Measurements from ENCODE around the gene CD81. TPM values are rescaled to one million over a fixed set of nuclear protein-coding genes. Genes with fewer than 3 reads are reported as not detected.
"Not testable (repeated sequence)": the region's sequence is repeated elsewhere in the genome, so short reads cannot be mapped to it uniquely, and the experiment has no call there.

Gene CD81, protein sequence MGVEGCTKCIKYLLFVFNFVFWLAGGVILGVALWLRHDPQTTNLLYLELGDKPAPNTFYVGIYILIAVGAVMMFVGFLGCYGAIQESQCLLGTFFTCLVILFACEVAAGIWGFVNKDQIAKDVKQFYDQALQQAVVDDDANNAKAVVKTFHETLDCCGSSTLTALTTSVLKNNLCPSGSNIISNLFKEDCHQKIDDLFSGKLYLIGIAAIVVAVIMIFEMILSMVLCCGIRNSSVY
- polyA plus RNA-seq, result 100 to 1,000 TPM in 1 of 2 donors, 10 to 100 TPM in 1; 56.8 to 175 TPM

DNA sequence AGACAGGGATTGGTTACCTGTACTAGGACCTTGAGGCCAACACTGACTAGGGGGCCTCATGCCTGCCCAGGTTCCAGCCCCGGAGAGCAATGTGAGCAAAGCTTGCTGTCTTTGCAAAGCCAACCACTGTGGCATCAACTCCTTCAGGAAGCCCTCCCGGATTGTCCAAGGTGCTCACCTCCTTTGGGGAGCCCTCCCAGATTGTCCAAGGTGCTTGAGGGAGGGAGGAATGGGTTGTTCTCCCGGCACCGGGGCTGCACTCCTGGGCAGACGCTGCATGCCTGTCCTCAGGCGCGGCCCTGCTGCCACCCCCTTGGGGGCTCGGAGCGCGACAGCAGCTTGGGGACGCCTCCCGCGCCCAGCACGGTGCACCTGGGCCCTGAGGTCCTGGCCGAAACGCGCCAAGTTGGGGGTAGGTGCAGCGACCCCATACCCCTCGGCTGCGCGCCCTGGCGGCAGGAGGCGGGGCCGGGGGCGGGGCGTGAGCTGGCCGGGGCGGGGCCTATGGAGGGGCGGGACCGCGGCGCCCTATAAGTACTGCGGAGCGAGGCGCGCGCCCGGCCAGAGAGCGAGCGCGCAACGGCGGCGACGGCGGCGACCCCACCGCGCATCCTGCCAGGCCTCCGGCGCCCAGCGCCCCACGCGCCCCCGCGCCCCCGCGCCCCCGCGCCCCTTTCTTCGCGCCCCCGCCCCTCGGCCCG is at the start of gene CD81:
CD81 (plus strand) TSS at position 560 of the 701 bp plus-strand sequence. CDS start 240 bp downstream, outside the sequence.
- H3K4me3 ChIP-seq (ENCODE audit: low read depth in 1 of 2, low read length in 2 of 2), result peak within 1 kb of the TSS; percentile 81 to 83
- peaks cover 12 to 27% of the 10 kb centered on the region in 2 donors for H3K4me1 ChIP-seq (ENCODE audit: control insufficient read depth in 2 of 2, insufficient read depth in 2 of 2, low read length in 1 of 2)
- H3K36me3 ChIP-seq (ENCODE audit: control insufficient read depth in 2 of 2, insufficient read depth in 2 of 2, low read length in 1 of 2), result no peaks in the 10 kb centered on the region
- H3K27ac ChIP-seq (ENCODE audit: low read depth in 2 of 2, low read length in 1 of 2), result peak within 1 kb of the TSS; percentile 91 to 92
- H3K27me3 ChIP-seq (ENCODE audit: control insufficient read depth in 1 of 2, insufficient read depth in 2 of 2, low read length in 2 of 2), result no peaks in the 10 kb centered on the region
- 5 to 7% methylated on average over 60 to 63 of the region's 65 CpGs for WGBS, 2 donors
- no peaks in the 10 kb centered on the region for H3K9me3 ChIP-seq (ENCODE audit: control insufficient read depth in 2 of 2, insufficient read depth in 1 of 2, low read depth in 1 of 2, low read length in 1 of 2)

DNA sequence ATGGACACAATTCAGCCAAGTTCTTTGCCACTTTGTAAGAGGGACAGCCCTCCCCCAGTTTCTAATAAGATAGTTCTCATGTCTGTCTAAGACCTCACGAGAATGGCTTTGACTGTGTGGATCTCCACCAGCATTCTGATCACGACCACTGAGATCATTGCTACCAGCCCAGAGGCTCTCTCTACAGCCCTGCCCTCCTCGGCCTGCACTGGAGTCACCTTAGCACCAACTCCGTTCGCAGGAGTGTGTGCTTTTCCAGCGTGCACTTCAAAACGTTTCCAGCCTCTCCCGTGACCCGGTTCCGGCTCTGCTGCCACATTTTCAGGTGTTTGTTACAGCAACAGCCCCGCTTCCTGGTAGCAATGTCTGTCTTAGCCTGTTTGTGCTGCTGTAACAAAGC is 49.1 kb upstream of the CD81 start:
- WGBS, 2 donors, result 85 to 88% methylated on average over 11 of the region's 11 CpGs

DNA sequence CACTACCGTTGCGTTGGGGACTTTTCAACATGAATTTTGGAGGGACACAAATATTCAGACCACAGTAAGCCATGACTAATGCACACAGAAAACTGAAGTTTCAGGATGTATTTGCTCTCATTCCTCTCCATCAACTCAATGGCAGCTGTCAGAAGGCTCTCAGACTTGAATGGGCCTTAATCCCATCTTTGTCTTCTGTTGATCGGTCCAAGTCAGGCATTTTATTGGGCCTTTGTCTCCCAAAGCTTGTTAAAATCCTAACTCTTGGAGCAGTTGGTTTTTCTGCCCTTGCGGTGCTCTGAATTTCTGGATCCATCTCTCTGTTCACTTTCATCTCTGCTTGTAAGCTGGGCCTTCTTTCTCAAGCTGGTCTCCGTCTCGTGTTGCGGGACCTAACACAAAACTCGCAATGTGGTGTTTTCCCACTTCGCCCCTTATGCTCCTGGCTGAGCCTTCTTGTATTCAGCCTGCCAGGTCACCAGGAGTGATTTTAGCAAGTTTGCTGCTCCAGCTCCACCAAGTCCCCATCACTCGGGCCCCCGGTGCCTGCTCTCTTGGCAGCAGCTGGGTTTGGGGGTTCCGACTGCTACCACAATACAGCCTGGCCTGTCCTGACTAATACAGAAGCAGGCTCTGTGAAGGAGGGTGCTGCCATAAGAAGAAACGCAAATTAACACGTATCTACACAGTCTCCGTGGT is 48.3 kb upstream of the CD81 start:
- Histone ChIP-seq H3K4me1 (ENCODE audit: control insufficient read depth in 2 of 2, insufficient read depth in 2 of 2, low read length in 1 of 2) (peaks cover 6 to 20% of the 10 kb centered on the region in 2 donors), H3K27ac (ENCODE audit: low read depth in 2 of 2, low read length in 1 of 2) (no peak overlapping the region)
- WGBS, 2 donors, result 65 to 74% methylated on average over 15 of the region's 15 CpGs

More for the DNA sequence above, 49.1 kb upstream of the CD81 start:
- Histone ChIP-seq H3K36me3 (ENCODE audit: control insufficient read depth in 2 of 2, insufficient read depth in 2 of 2, low read length in 1 of 2) (no peaks in the 10 kb centered on the region), H3K27me3 (ENCODE audit: control insufficient read depth in 1 of 2, insufficient read depth in 2 of 2, low read length in 2 of 2) (no peaks in the 10 kb centered on the region), H3K9me3 (ENCODE audit: control insufficient read depth in 2 of 2, insufficient read depth in 1 of 2, low read depth in 1 of 2, low read length in 1 of 2) (peaks cover 0 to 16% of the 10 kb centered on the region in 2 donors), H3K27ac (ENCODE audit: low read depth in 2 of 2, low read length in 1 of 2) (no peak overlapping the region), H3K4me3 (ENCODE audit: low read depth in 1 of 2, low read length in 2 of 2) (no peak overlapping the region), H3K4me1 (ENCODE audit: control insufficient read depth in 2 of 2, insufficient read depth in 2 of 2, low read length in 1 of 2) (peaks cover 6 to 20% of the 10 kb centered on the region in 2 donors)

DNA sequence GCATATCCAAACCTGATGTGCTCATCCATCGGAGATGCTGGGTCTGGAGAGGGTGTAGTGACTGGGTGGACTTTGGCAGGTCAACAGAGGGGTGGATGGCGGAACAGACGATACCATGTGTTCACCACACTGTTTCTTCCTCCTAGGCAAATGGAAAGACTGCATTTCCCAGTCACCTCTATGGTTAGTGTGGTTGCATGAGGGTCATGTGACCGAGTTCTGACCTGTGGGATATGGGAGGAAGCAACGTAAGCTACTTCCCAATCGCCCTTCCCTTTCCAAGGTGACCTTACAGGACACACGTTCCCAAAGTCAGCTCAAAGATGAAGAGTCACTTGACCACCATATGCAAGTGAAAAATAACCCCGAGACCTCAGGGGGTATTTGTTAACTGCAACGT is 47.6 kb upstream of the CD81 start:
- no peak overlapping the region for H3K27ac ChIP-seq (ENCODE audit: low read depth in 2 of 2, low read length in 1 of 2)
- H3K9me3 ChIP-seq (ENCODE audit: control insufficient read depth in 2 of 2, insufficient read depth in 1 of 2, low read depth in 1 of 2, low read length in 1 of 2), result peaks cover 0 to 16% of the 10 kb centered on the region in 2 donors
- no peaks in the 10 kb centered on the region for H3K36me3 ChIP-seq (ENCODE audit: control insufficient read depth in 2 of 2, insufficient read depth in 2 of 2, low read length in 1 of 2)
- 83 to 84% methylated on average over 9 of the region's 9 CpGs for WGBS, 2 donors
- H3K4me3 ChIP-seq (ENCODE audit: low read depth in 1 of 2, low read length in 2 of 2), result no peak overlapping the region
- peaks cover 6 to 20% of the 10 kb centered on the region in 2 donors for H3K4me1 ChIP-seq (ENCODE audit: control insufficient read depth in 2 of 2, insufficient read depth in 2 of 2, low read length in 1 of 2)
- H3K27me3 ChIP-seq (ENCODE audit: control insufficient read depth in 1 of 2, insufficient read depth in 2 of 2, low read length in 2 of 2), result no peaks in the 10 kb centered on the region

More for the DNA sequence above, 48.3 kb upstream of the CD81 start:
- Histone ChIP-seq H3K36me3 (ENCODE audit: control insufficient read depth in 2 of 2, insufficient read depth in 2 of 2, low read length in 1 of 2) (no peaks in the 10 kb centered on the region), H3K27me3 (ENCODE audit: control insufficient read depth in 1 of 2, insufficient read depth in 2 of 2, low read length in 2 of 2) (no peaks in the 10 kb centered on the region), H3K4me3 (ENCODE audit: low read depth in 1 of 2, low read length in 2 of 2) (no peak overlapping the region), H3K9me3 (ENCODE audit: control insufficient read depth in 2 of 2, insufficient read depth in 1 of 2, low read depth in 1 of 2, low read length in 1 of 2) (peaks cover 0 to 16% of the 10 kb centered on the region in 2 donors)

DNA sequence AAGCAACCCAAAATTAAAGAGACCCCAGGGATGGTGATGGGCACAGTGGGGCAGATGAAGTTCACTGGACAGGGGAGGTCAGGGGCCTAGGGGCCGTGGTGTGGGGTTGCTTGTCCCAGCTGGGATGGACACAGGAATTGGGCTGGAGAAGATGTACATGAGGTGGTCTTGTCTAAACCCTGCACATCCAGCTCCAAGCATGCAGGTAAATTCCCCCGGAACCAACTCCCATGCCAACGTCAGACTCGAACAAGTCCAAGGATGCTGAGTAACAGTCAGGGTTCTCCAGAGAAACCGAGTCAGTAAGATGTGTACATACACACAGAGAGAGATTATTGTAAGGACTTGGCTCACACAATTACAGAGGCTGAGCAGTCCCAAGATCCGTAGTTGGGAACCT is 46.4 kb upstream of the CD81 start:
- Histone ChIP-seq H3K9me3 (ENCODE audit: control insufficient read depth in 2 of 2, insufficient read depth in 1 of 2, low read depth in 1 of 2, low read length in 1 of 2) (peaks cover 0 to 16% of the 10 kb centered on the region in 2 donors), H3K27me3 (ENCODE audit: control insufficient read depth in 1 of 2, insufficient read depth in 2 of 2, low read length in 2 of 2) (no peaks in the 10 kb centered on the region), H3K4me3 (ENCODE audit: low read depth in 1 of 2, low read length in 2 of 2) (no peak overlapping the region), H3K4me1 (ENCODE audit: control insufficient read depth in 2 of 2, insufficient read depth in 2 of 2, low read length in 1 of 2) (peaks cover 3 to 16% of the 10 kb centered on the region in 2 donors), H3K36me3 (ENCODE audit: control insufficient read depth in 2 of 2, insufficient read depth in 2 of 2, low read length in 1 of 2) (no peaks in the 10 kb centered on the region), H3K27ac (ENCODE audit: low read depth in 2 of 2, low read length in 1 of 2) (no peak overlapping the region)
- WGBS, 2 donors, result 93 to 94% methylated on average over 6 of the region's 6 CpGs

DNA sequence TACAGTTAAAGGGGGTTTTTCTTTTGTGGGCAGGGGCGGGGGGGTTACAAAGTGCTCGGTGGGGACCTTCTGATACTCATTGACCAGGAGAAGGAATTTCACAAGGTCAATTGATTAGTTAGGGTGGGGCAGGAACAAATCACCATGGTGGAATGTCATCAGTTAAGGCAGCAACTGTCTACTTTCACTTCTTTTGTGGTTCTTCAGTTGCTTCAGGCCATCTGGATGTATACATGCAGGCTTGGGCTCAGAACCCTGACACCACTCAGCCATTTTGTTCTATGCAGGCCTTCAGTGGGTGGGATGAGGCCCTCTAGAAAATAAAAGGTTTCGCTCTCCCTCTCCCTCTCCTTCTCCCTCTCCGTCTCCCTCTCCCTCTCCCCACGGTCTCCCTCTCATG is 45.7 kb upstream of the CD81 start:
- no peaks in the 10 kb centered on the region for H3K36me3 ChIP-seq (ENCODE audit: control insufficient read depth in 2 of 2, insufficient read depth in 2 of 2, low read length in 1 of 2)
- 91% methylated on average over 5 of the region's 5 CpGs for WGBS, 2 donors
- H3K9me3 ChIP-seq (ENCODE audit: control insufficient read depth in 2 of 2, insufficient read depth in 1 of 2, low read depth in 1 of 2, low read length in 1 of 2), result peaks cover 0 to 16% of the 10 kb centered on the region in 2 donors
- H3K4me3 ChIP-seq (ENCODE audit: low read depth in 1 of 2, low read length in 2 of 2), result no peak overlapping the region
- peaks cover 3 to 13% of the 10 kb centered on the region in 2 donors for H3K4me1 ChIP-seq (ENCODE audit: control insufficient read depth in 2 of 2, insufficient read depth in 2 of 2, low read length in 1 of 2)
- H3K27me3 ChIP-seq (ENCODE audit: control insufficient read depth in 1 of 2, insufficient read depth in 2 of 2, low read length in 2 of 2), result no peaks in the 10 kb centered on the region
- no peak overlapping the region for H3K27ac ChIP-seq (ENCODE audit: low read depth in 2 of 2, low read length in 1 of 2)

DNA sequence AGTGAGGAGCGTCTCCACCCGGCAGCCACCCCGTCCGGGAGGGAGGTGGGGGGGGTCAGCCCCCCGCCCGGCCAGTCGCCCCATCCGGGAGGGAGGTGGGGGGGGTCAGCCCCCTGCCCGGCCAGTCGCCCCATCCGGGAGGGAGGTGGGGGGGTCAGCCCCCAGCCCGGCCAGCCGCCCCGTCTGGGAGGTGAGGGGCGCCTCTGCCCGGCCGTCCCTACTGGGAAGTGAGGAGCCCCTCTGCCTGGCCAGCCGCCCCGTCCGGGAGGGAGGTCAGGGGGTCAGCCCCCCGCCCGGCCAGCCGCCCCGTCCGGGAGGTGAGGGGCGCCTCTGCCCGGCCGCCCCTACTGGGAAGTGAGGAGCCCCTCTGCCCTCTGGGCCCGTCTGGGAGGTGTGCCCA is 44.5 kb upstream of the CD81 start:
- WGBS, 2 donors, result 91 to 94% methylated on average over 6 to 29 of the region's 29 CpGs
- not testable (repeated sequence) for H3K36me3 ChIP-seq (ENCODE audit: control insufficient read depth in 2 of 2, insufficient read depth in 2 of 2, low read length in 1 of 2); H3K27me3 ChIP-seq (ENCODE audit: control insufficient read depth in 1 of 2, insufficient read depth in 2 of 2, low read length in 2 of 2); H3K4me1 ChIP-seq (ENCODE audit: control insufficient read depth in 2 of 2, insufficient read depth in 2 of 2, low read length in 1 of 2); H3K27ac ChIP-seq (ENCODE audit: low read depth in 2 of 2, low read length in 1 of 2); H3K4me3 ChIP-seq (ENCODE audit: low read depth in 1 of 2, low read length in 2 of 2)
- peaks cover 0 to 12% of the 10 kb centered on the region in 2 donors for H3K9me3 ChIP-seq (ENCODE audit: control insufficient read depth in 2 of 2, insufficient read depth in 1 of 2, low read depth in 1 of 2, low read length in 1 of 2)

DNA sequence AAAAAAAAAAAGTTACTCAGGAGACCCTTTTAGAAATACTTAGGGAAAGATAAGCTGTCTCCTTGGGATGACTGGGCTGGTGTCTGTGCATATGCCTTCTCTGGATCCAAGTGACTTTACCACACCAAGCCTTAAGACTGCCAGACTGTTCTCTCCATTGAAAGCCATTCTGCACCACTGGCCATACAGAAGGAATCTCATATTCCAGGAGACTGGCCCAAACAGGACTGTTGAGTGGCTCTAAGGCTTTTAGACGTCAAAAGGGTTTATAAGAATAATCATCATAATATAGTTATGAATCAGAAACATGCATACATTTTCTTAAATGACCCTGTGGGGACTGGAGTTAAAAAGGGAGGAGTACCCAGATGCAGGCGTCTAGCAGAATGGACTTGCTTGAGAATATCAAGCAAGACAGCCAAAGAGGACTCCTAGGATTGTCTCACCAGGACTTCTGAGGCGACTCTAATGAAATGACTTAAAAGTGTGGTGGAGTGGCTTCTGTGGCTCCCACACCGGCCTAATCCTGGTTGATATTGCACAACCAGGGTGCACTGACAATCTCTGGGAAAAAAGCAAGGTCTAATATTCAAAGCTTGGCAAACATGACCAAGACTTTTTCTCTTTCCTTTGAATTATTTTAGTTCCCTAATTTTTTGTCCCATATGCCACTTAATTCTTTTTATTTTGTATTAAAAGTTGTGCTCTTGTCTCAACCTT is 43.5 kb upstream of the CD81 start:
- H3K27me3 ChIP-seq (ENCODE audit: control insufficient read depth in 1 of 2, insufficient read depth in 2 of 2, low read length in 2 of 2); H3K27ac ChIP-seq (ENCODE audit: low read depth in 2 of 2, low read length in 1 of 2); H3K4me3 ChIP-seq (ENCODE audit: low read depth in 1 of 2, low read length in 2 of 2); H3K4me1 ChIP-seq (ENCODE audit: control insufficient read depth in 2 of 2, insufficient read depth in 2 of 2, low read length in 1 of 2); H3K36me3 ChIP-seq (ENCODE audit: control insufficient read depth in 2 of 2, insufficient read depth in 2 of 2, low read length in 1 of 2): not testable (repeated sequence)
- peaks cover 0 to 12% of the 10 kb centered on the region in 2 donors for H3K9me3 ChIP-seq (ENCODE audit: control insufficient read depth in 2 of 2, insufficient read depth in 1 of 2, low read depth in 1 of 2, low read length in 1 of 2)
- WGBS, 2 donors, result 71 to 72% methylated on average over 2 of the region's 4 CpGs

DNA sequence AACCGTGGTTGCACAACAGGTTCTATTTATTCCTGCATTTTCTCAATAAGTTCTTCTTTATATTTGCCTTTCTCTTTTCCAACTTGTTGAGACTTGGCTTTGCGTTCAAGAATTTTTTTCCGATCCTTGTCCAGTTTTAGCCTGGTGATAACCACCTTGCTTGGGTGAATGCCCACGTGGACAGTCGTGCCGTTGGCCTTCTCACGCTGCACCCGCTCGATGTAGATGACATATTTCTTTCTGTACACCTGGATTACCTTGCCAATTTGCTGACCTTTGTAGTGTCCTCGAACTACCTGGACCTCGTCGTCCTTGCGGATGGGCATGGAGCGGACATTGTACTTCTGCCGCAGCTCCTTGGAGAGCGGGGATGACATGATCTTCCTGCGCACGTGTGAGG is 41.8 kb upstream of the CD81 start:
- not testable (repeated sequence) for H3K36me3 ChIP-seq (ENCODE audit: control insufficient read depth in 2 of 2, insufficient read depth in 2 of 2, low read length in 1 of 2); H3K4me1 ChIP-seq (ENCODE audit: control insufficient read depth in 2 of 2, insufficient read depth in 2 of 2, low read length in 1 of 2); H3K27me3 ChIP-seq (ENCODE audit: control insufficient read depth in 1 of 2, insufficient read depth in 2 of 2, low read length in 2 of 2); H3K4me3 ChIP-seq (ENCODE audit: low read depth in 1 of 2, low read length in 2 of 2)
- Histone ChIP-seq H3K9me3 (ENCODE audit: control insufficient read depth in 2 of 2, insufficient read depth in 1 of 2, low read depth in 1 of 2, low read length in 1 of 2) (peaks cover 0 to 12% of the 10 kb centered on the region in 2 donors), H3K27ac (ENCODE audit: low read depth in 2 of 2, low read length in 1 of 2) (peak overlapping the region in 1 of 2 donors; percentile 3)
- WGBS, 2 donors, result 84 to 91% methylated on average over 18 of the region's 18 CpGs

All from esophagus (tissue), 2 donors.